Gastrocnemius medialis (tissue), 4 donors: ENCODE results near the gene CHST2. TPM values are rescaled to one million over a fixed set of nuclear protein-coding genes. Genes with fewer than 3 reads are reported as not detected.
"Not testable (repeated sequence)": the region's sequence is repeated elsewhere in the genome, so short reads cannot be mapped to it uniquely, and the experiment has no call there.

Source experiments
- ATAC-seq, 2 donors: fragments of 150-250 bp; one replicate each; pipeline ENCODE4 v1.9.1; 2016
- DNase-seq, 2 donors: peaks; one replicate each; pipeline ENCODE4 v3.0.0-alpha.2; 2019
- H3K27ac ChIP-seq, 4 donors: fragments of 200-600 bp; sonication (generic); 1 replicate in 1 of 4; 2 replicates in 3 of 4; pipeline ENCODE4 v1.5.1; 2016 to 2018; ENCODE audit warnings: mild to moderate bottlenecking in 2 of 4, moderate library complexity in 1 of 4
- H3K27me3 ChIP-seq, 3 donors: fragments of 200-600 bp; sonication (generic) in 2 of 3; 1 replicate in 1 of 3; 2 replicates in 2 of 3; pipeline versions ENCODE4 v1.5.1 to v1.6.0; 2016 to 2019; ENCODE audit warnings: mild to moderate bottlenecking in 1 of 3, moderate library complexity in 1 of 3
- H3K36me3 ChIP-seq, 2 donors: fragments of 200-600 bp; sonication (generic) in 1 of 2; one replicate each; pipeline ENCODE4 v1.5.1; 2017 to 2018
- H3K4me1 ChIP-seq, 2 donors: fragments of 200-600 bp; sonication (generic) in 1 of 2; one replicate each; pipeline ENCODE4 v1.5.1; 2016 to 2017; ENCODE audit warnings: mild to moderate bottlenecking in 2 of 2
- H3K4me3 ChIP-seq, 4 donors: fragments of 200-600 bp; sonication (generic) in 3 of 4; 1 replicate in 1 of 4; 2 replicates in 3 of 4; pipeline ENCODE4 v1.5.1; 2016 to 2019; ENCODE audit warnings: mild to moderate bottlenecking in 2 of 4
- H3K9me3 ChIP-seq, 3 donors: fragments of 200-600 bp; sonication (generic) in 2 of 3; 1 replicate in 1 of 3; 2 replicates in 2 of 3; pipeline ENCODE4 v1.5.1; 2016 to 2019
- POLR2A ChIP-seq, 2 donors: fragments of 450-650 bp; IDR thresholded peaks; one replicate each; pipeline ENCODE4 v1.6.1; 2017; ENCODE audit warnings: antibody characterized with exemption in 2 of 2, mild to moderate bottlenecking in 2 of 2, moderate library complexity in 2 of 2
- in situ Hi-C, 4 donors: fragments of 200-750 bp; cut with MboI; loops; one replicate each; pipeline versions ENCODE4 v1.15.0 to v1.8.0; 2017; ENCODE audit warnings: low sequenced_read_pairs in 4 of 4
- intact Hi-C: fragments of 100-400 bp; cut with DNase I; formaldehyde crosslinking; loops from one replicate; pipeline ENCODE4 v1.15.1; 2023; ENCODE audit warnings: low total_unique reads
- total RNA-seq, 4 donors: library from RNA; depleted of rRNA; stranded (reverse); fragments of >200 nt; gene quantifications; one replicate each; pipeline versions ENCODE4 v1.1.0 to v1.2.3, GENCODE V29; 2016
- TF ChIP-seq, protein P1 (sequence below), 5 experiments: fragments of 450-650 bp in 3 of 5; fragments of 200-600 bp in 2 of 5; sonication (generic) in 2 of 5; IDR thresholded peaks in 4 of 5; conservative IDR thresholded peaks in 1 of 5; 1 replicate in 4 of 5; 2 replicates in 1 of 5; pipeline ENCODE4 v1.5.1; 2016 to 2019; ENCODE audit warnings: antibody characterized with exemption in 5 of 5, mild to moderate bottlenecking in 3 of 5, moderate library complexity in 3 of 5

Gene CHST2
- total RNA-seq, 4 donors from 2014 or later, result 0.41 to 2.9 (median 1.8) TPM

- no peak overlapping the region for H3K27ac ChIP-seq
Observed at GRCh38 chr3:143160437-143160836, 40.9 kb downstream of the CHST2 start.

DNA sequence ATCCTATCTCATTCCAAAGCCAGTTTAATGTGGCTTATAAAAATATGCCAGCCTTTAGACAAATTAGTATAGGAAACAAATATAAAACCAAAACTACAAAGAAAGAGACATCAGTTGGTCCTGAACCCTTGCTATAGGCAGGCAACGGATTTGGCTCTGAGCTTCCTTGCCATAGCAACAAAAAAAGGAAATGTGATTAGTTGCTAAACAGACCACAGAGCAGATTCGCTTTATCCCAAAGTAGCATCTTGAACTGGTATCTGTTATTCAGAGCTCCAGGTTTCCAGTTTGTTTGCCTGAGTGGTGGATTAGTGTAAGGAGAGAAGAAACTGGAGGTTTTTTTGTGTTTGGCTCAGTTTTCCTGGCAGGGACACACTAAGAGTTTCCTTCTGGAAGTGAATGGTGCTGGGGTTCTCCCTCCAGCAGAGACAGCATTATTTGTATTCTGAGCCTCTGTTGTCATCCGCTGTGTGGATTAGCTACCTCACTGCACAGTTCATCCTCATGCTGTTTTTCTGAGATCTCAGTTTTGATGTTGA is 44.1 kb downstream of the CHST2 start:
- in situ Hi-C loops, result no loop called here
- ATAC-seq (no peak), DNase-seq (no peak)
- H3K4me3 ChIP-seq, result no peak overlapping the region
- H3K9me3 ChIP-seq, result no peaks in the 10 kb centered on the region
- intact Hi-C loops, result no loop called here
- H3K27ac ChIP-seq, result no peak overlapping the region
- H3K27me3 ChIP-seq, result no peaks in the 10 kb centered on the region
- H3K4me1 ChIP-seq, result peaks cover 0 to 3% of the 10 kb centered on the region in 2 donors
- no peaks in the 10 kb centered on the region for H3K36me3 ChIP-seq
- TF ChIP-seq POLR2A (IDR thresholded peaks at IDR 0.05), result no peak
- TF ChIP-seq, protein P1, sequence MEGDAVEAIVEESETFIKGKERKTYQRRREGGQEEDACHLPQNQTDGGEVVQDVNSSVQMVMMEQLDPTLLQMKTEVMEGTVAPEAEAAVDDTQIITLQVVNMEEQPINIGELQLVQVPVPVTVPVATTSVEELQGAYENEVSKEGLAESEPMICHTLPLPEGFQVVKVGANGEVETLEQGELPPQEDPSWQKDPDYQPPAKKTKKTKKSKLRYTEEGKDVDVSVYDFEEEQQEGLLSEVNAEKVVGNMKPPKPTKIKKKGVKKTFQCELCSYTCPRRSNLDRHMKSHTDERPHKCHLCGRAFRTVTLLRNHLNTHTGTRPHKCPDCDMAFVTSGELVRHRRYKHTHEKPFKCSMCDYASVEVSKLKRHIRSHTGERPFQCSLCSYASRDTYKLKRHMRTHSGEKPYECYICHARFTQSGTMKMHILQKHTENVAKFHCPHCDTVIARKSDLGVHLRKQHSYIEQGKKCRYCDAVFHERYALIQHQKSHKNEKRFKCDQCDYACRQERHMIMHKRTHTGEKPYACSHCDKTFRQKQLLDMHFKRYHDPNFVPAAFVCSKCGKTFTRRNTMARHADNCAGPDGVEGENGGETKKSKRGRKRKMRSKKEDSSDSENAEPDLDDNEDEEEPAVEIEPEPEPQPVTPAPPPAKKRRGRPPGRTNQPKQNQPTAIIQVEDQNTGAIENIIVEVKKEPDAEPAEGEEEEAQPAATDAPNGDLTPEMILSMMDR (IDR thresholded peaks at IDR 0.05 in 4 of 5, conservative IDR thresholded peaks at IDR 0.05 in 1 of 5), result no peak

More at GRCh38 chr3:143160437-143160836, 40.9 kb downstream of the CHST2 start:
- intact Hi-C loops, result no loop called here
- in situ Hi-C loops, result no loop called here
- Histone ChIP-seq H3K27me3 (no peaks in the 10 kb centered on the region), H3K4me1 (peaks cover 0 to 9% of the 10 kb centered on the region in 2 donors), H3K36me3 (no peaks in the 10 kb centered on the region), H3K9me3 (no peaks in the 10 kb centered on the region), H3K4me3 (no peak overlapping the region)
- DNase-seq (no peak), ATAC-seq (no peak)
- TF ChIP-seq POLR2A (IDR thresholded peaks at IDR 0.05), result no peak
- TF ChIP-seq, protein P1 (IDR thresholded peaks at IDR 0.05 in 4 of 5, conservative IDR thresholded peaks at IDR 0.05 in 1 of 5), result no peak

GRCh38 chr3:143165211-143165610 is 45.6 kb downstream of the CHST2 start:
- Histone ChIP-seq H3K27me3 (no peaks in the 10 kb centered on the region), H3K36me3 (no peaks in the 10 kb centered on the region), H3K4me3 (no peak overlapping the region), H3K4me1 (no peaks in the 10 kb centered on the region), H3K9me3 (no peaks in the 10 kb centered on the region), H3K27ac (no peak overlapping the region)
- intact Hi-C loops (no loop called here), in situ Hi-C loops (no loop called here)
- TF ChIP-seq, protein P1 (IDR thresholded peaks at IDR 0.05 in 4 of 5, conservative IDR thresholded peaks at IDR 0.05 in 1 of 5), result no peak
- no peak for TF ChIP-seq POLR2A (IDR thresholded peaks at IDR 0.05)
- ATAC-seq (no peak), DNase-seq (no peak)

GRCh38 chr3:143165612-143166285 is 46.2 kb downstream of the CHST2 start:
- ATAC-seq, result peak; percentile 36 to 58

DNA sequence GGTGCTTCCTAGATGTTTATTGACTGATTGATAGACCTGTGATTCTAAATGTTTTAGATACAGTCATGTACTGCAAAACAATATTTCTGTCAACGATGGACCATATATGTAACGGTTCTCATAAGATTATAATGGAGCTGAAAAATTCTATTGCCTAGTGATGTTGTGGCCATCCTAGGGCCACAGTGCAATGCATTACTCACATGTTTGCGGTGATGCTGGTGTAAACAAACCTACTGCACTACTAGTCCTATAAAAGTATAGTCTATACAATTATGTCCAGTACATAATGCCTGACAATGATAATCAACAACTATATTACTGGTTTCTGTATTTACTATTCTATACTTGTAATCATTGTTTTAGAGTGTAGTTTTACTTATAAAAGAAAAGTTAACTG is 46.8 kb downstream of the CHST2 start:
- no peaks in the 10 kb centered on the region for H3K4me1 ChIP-seq
- no peak for ATAC-seq
- H3K27ac ChIP-seq, result no peak overlapping the region
- H3K36me3 ChIP-seq, result no peaks in the 10 kb centered on the region
- intact Hi-C loops, result no loop called here
- in situ Hi-C loops, result no loop called here
- no peaks in the 10 kb centered on the region for H3K27me3 ChIP-seq
- TF ChIP-seq POLR2A (IDR thresholded peaks at IDR 0.05), result no peak
- TF ChIP-seq, protein P1 (IDR thresholded peaks at IDR 0.05 in 4 of 5, conservative IDR thresholded peaks at IDR 0.05 in 1 of 5), result no peak
- H3K9me3 ChIP-seq, result no peaks in the 10 kb centered on the region
- no peak for DNase-seq
- H3K4me3 ChIP-seq, result no peak overlapping the region

More at GRCh38 chr3:143165612-143166285, 46.2 kb downstream of the CHST2 start:
- H3K27ac ChIP-seq, in situ Hi-C loops, H3K27me3 ChIP-seq, H3K4me1 ChIP-seq, DNase-seq, H3K4me3 ChIP-seq, intact Hi-C loops, H3K36me3 ChIP-seq, H3K9me3 ChIP-seq: not testable (repeated sequence)
